ENCODE measurements around the gene LAYN.

DNA sequence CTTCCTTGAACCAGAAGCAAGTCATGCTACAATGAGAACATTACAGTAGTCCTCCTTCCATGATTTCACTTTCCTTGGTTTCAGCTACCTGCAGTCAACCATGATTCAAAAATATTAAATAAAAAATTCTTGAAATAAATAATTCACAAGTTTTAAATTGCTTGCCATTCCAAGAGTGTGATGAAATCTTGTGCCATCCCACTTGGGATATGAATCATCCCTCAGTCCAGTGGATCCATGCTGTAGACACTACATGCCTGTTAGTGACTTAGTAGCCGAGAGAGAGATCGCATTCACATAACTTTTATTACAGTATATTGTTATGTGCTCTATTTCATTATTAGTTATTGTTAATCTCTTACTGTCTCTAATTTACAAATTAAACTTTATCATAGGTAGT is 20.0 kb upstream of the LAYN start:
- TF ChIP-seq, protein P1, sequence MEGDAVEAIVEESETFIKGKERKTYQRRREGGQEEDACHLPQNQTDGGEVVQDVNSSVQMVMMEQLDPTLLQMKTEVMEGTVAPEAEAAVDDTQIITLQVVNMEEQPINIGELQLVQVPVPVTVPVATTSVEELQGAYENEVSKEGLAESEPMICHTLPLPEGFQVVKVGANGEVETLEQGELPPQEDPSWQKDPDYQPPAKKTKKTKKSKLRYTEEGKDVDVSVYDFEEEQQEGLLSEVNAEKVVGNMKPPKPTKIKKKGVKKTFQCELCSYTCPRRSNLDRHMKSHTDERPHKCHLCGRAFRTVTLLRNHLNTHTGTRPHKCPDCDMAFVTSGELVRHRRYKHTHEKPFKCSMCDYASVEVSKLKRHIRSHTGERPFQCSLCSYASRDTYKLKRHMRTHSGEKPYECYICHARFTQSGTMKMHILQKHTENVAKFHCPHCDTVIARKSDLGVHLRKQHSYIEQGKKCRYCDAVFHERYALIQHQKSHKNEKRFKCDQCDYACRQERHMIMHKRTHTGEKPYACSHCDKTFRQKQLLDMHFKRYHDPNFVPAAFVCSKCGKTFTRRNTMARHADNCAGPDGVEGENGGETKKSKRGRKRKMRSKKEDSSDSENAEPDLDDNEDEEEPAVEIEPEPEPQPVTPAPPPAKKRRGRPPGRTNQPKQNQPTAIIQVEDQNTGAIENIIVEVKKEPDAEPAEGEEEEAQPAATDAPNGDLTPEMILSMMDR (IDR thresholded peaks at IDR 0.05): no peak
- no peak for TF ChIP-seq EP300 (IDR thresholded peaks at IDR 0.05; ENCODE audit: low read depth)
- TF ChIP-seq POLR2A (IDR thresholded peaks at IDR 0.05): no peak
- no peak for TF ChIP-seq POLR2AphosphoS5 (IDR thresholded peaks at IDR 0.05)
